HepG2 (cell line): ENCODE data around the gene LLGL1. TPM values are rescaled to one million over a fixed set of nuclear protein-coding genes. Genes with fewer than 3 reads are reported as not detected.

ENCODE experiments used
- ATF1 ChIP-seq: IDR thresholded peaks from 2 replicates; pipeline ENCODE4 v1.6.1; 2016; ENCODE audit warnings: mild to moderate bottlenecking, control low read depth
- ATF7-NPFF ChIP-seq: sonication (generic); formaldehyde crosslinking; IDR thresholded peaks from 2 replicates; pipeline ENCODE4 v1.8.1; 2023; ENCODE audit warnings: mild to moderate bottlenecking, low read depth, missing genetic modification reagents, moderate library complexity
- CBX5 ChIP-seq: sonication (generic); formaldehyde crosslinking; IDR thresholded peaks from 2 replicates; pipeline ENCODE4 v1.4.0; 2020; ENCODE audit warnings: missing genetic modification reagents, borderline replicate concordance
- KAT2B ChIP-seq: fragments of 150-350 bp; IDR thresholded peaks from 2 replicates; pipeline ENCODE4 v1.6.1; 2014; ENCODE audit warnings: low read depth, low read length, borderline replicate concordance
- KLF6 ChIP-seq: IDR thresholded peaks from 2 replicates; pipeline ENCODE4 v1.8.0; 2016; ENCODE audit warnings: missing biosample characterization, missing genetic modification reagents
- LCORL ChIP-seq, 2 experiments: fragments of 450-650 bp in 1 of 2; sonication (generic) in 1 of 2; formaldehyde crosslinking in 1 of 2; IDR thresholded peaks; 2 replicates each; pipeline versions ENCODE4 v1.5.0 to v1.6.1; 2017 to 2020; ENCODE audit warnings: antibody characterized with exemption in 1 of 2, missing genetic modification reagents in 1 of 2
- MIER2 ChIP-seq: IDR thresholded peaks from 2 replicates; pipeline ENCODE4 v1.6.1; 2016; ENCODE audit warnings: missing biosample characterization, missing genetic modification reagents
- MTF1 ChIP-seq: sonication (generic); formaldehyde crosslinking; IDR thresholded peaks from 2 replicates; pipeline ENCODE4 v1.5.0; 2020; ENCODE audit warnings: missing genetic modification reagents
- RXRB ChIP-seq: IDR thresholded peaks from 2 replicates; pipeline ENCODE4 v1.6.1; 2016; ENCODE audit warnings: borderline replicate concordance, missing genetic modification reagents, missing compliant biosample characterization
- SAP130 ChIP-seq: IDR thresholded peaks from 2 replicates; pipeline ENCODE4 v1.6.1; 2016; ENCODE audit warnings: low read depth
- ZFP90 ChIP-seq: sonication (generic); formaldehyde crosslinking; IDR thresholded peaks from 2 replicates; pipeline ENCODE4 v1.8.0; 2022; ENCODE audit warnings: missing genetic modification reagents, mild to moderate bottlenecking, inconsistent platforms, borderline replicate concordance
- ZFYVE20 ChIP-seq: sonication (generic); formaldehyde crosslinking; IDR thresholded peaks from 2 replicates; pipeline ENCODE4 v1.8.0; 2023; ENCODE audit warnings: low read depth, mild to moderate bottlenecking, moderate library complexity, missing genetic modification reagents, borderline replicate concordance
- ZNF224 ChIP-seq: sonication (generic); formaldehyde crosslinking; IDR thresholded peaks from 2 replicates; pipeline ENCODE4 v1.5.0; 2020; ENCODE audit warnings: mild to moderate bottlenecking, missing genetic modification reagents
- ZNF891 ChIP-seq: sonication (generic); formaldehyde crosslinking; IDR thresholded peaks from 2 replicates; pipeline ENCODE4 v1.5.0; 2020; ENCODE audit warnings: mild to moderate bottlenecking, missing genetic modification reagents
- polyA plus RNA-seq, 8 experiments: library from polyadenylated mRNA; depleted of rRNA in 3 of 8; stranded (reverse) in 7 of 8; unstranded in 1 of 8; fragments of >200 nt; fragmentation: Illumina TruSeq in 4 of 8; extraction: Trizol in 4 of 8; gene quantifications; 2 replicates each; pipeline versions ENCODE4 v1.2.1 to v1.2.3, GENCODE V29; 2011 to 2016; ENCODE audit warnings: low read depth in 4 of 8, missing spikeins in 1 of 8, mixed read lengths in 1 of 8; ENCODE audit not compliant: insufficient read depth in 1 of 8
- total RNA-seq, 5 experiments: library from RNA; depleted of rRNA; stranded (reverse); fragments of >200 nt; fragmentation: Illumina TruSeq; extraction: Trizol; gene quantifications; 2 replicates each; pipeline ENCODE4 v1.2.3, GENCODE V29; 2016; ENCODE audit warnings: low read depth in 1 of 5
- TF ChIP-seq, protein P1 (sequence below): sonication (generic); formaldehyde crosslinking; IDR thresholded peaks from 2 replicates; pipeline ENCODE4 v1.4.0; 2020; ENCODE audit warnings: missing genetic modification reagents, borderline replicate concordance
- TF ChIP-seq, protein P2 (sequence below): sonication (generic); formaldehyde crosslinking; IDR thresholded peaks from 2 replicates; pipeline ENCODE4 v1.4.0; 2020; ENCODE audit warnings: mild to moderate bottlenecking, missing genetic modification reagents
- TF ChIP-seq, protein P3 (sequence below): sonication (generic); formaldehyde crosslinking; IDR thresholded peaks from 2 replicates; pipeline ENCODE4 v1.4.0; 2020; ENCODE audit warnings: missing genetic modification reagents
- TF ChIP-seq, protein P4 (sequence below): sonication (generic); formaldehyde crosslinking; IDR thresholded peaks from 2 replicates; pipeline ENCODE4 v1.8.1; 2022; ENCODE audit warnings: low read depth, mild to moderate bottlenecking, missing genetic modification reagents
- TF ChIP-seq, protein P5 (sequence below): sonication (generic); formaldehyde crosslinking; IDR thresholded peaks from 2 replicates; pipeline ENCODE4 v1.4.0; 2020; ENCODE audit warnings: missing genetic modification reagents, mild to moderate bottlenecking, borderline replicate concordance
- TF ChIP-seq, protein P6 (sequence below): IDR thresholded peaks from 2 replicates; pipeline ENCODE4 v1.6.1; 2016; ENCODE audit warnings: control low read depth
- TF ChIP-seq, protein P7 (sequence below): IDR thresholded peaks from 2 replicates; pipeline ENCODE4 v1.6.1; 2016

The LLGL1 gene
- total and polyA plus RNA-seq, 2 of the 13 experiments (the other 11 are each of a cell fraction or from before 2014, with no cell fraction given) = 15.0 to 15.3 TPM

DNA sequence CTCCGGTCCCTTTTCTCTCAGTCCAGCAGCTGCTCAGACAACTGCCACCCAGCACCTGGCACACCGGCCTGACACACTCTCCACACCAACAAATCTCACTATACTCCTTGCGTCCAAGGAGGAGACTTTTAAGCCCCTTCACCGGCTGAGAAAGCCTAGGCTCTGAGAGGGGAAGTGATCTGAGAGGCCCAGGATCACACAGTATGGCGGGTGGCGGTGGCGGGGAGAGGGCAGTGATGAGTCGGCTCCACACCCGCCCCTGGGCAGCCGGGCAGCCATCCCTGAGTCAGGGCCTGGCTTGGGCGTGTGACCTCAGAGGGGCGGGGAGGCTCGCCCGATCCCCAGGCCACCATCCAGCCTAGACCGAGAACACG lies 32.5 kb downstream of the LLGL1 start (continued):
- TF ChIP-seq, protein P1, sequence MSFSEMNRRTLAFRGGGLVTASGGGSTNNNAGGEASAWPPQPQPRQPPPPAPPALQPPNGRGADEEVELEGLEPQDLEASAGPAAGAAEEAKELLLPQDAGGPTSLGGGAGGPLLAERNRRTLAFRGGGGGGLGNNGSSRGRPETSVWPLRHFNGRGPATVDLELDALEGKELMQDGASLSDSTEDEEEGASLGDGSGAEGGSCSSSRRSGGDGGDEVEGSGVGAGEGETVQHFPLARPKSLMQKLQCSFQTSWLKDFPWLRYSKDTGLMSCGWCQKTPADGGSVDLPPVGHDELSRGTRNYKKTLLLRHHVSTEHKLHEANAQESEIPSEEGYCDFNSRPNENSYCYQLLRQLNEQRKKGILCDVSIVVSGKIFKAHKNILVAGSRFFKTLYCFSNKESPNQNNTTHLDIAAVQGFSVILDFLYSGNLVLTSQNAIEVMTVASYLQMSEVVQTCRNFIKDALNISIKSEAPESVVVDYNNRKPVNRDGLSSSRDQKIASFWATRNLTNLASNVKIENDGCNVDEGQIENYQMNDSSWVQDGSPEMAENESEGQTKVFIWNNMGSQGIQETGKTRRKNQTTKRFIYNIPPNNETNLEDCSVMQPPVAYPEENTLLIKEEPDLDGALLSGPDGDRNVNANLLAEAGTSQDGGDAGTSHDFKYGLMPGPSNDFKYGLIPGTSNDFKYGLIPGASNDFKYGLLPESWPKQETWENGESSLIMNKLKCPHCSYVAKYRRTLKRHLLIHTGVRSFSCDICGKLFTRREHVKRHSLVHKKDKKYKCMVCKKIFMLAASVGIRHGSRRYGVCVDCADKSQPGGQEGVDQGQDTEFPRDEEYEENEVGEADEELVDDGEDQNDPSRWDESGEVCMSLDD (CRISPR knock-in tag) = peak; percentile 62; the same call in 1 of the 2 replicates
- TF ChIP-seq, protein P2, sequence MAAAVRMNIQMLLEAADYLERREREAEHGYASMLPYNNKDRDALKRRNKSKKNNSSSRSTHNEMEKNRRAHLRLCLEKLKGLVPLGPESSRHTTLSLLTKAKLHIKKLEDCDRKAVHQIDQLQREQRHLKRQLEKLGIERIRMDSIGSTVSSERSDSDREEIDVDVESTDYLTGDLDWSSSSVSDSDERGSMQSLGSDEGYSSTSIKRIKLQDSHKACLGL (CRISPR knock-in tag) = no peak
- TF ChIP-seq, protein P3, sequence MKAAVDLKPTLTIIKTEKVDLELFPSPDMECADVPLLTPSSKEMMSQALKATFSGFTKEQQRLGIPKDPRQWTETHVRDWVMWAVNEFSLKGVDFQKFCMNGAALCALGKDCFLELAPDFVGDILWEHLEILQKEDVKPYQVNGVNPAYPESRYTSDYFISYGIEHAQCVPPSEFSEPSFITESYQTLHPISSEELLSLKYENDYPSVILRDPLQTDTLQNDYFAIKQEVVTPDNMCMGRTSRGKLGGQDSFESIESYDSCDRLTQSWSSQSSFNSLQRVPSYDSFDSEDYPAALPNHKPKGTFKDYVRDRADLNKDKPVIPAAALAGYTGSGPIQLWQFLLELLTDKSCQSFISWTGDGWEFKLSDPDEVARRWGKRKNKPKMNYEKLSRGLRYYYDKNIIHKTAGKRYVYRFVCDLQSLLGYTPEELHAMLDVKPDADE (CRISPR knock-in tag) = no peak; the same call in 1 of the 2 replicates
- no peak for TF ChIP-seq ZFYVE20 (CRISPR knock-in tag)
- peak; percentile 71 for TF ChIP-seq ZFP90 (CRISPR knock-in tag)
- TF ChIP-seq, protein P4, sequence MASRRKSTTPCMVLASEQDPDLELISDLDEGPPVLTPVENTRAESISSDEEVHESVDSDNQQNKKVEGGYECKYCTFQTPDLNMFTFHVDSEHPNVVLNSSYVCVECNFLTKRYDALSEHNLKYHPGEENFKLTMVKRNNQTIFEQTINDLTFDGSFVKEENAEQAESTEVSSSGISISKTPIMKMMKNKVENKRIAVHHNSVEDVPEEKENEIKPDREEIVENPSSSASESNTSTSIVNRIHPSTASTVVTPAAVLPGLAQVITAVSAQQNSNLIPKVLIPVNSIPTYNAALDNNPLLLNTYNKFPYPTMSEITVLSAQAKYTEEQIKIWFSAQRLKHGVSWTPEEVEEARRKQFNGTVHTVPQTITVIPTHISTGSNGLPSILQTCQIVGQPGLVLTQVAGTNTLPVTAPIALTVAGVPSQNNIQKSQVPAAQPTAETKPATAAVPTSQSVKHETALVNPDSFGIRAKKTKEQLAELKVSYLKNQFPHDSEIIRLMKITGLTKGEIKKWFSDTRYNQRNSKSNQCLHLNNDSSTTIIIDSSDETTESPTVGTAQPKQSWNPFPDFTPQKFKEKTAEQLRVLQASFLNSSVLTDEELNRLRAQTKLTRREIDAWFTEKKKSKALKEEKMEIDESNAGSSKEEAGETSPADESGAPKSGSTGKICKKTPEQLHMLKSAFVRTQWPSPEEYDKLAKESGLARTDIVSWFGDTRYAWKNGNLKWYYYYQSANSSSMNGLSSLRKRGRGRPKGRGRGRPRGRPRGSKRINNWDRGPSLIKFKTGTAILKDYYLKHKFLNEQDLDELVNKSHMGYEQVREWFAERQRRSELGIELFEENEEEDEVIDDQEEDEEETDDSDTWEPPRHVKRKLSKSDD (CRISPR knock-in tag) = 0 out of 2 replicates have a peak, but pooled peaks have one; percentile 17
- TF ChIP-seq SAP130 (CRISPR knock-in tag) = peak; percentile 78
- TF ChIP-seq ZNF224 (CRISPR knock-in tag) = no peak
- TF ChIP-seq, protein P5, sequence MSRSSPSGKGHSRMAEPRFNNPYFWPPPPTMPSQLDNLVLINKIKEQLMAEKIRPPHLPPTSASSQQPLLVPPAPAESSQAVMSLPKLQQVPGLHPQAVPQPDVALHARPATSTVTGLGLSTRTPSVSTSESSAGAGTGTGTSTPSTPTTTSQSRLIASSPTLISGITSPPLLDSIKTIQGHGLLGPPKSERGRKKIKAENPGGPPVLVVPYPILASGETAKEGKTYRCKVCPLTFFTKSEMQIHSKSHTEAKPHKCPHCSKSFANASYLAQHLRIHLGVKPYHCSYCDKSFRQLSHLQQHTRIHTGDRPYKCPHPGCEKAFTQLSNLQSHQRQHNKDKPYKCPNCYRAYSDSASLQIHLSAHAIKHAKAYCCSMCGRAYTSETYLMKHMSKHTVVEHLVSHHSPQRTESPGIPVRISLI (CRISPR knock-in tag) = no peak
- TF ChIP-seq ATF7-NPFF = no peak
- TF ChIP-seq, protein P6, sequence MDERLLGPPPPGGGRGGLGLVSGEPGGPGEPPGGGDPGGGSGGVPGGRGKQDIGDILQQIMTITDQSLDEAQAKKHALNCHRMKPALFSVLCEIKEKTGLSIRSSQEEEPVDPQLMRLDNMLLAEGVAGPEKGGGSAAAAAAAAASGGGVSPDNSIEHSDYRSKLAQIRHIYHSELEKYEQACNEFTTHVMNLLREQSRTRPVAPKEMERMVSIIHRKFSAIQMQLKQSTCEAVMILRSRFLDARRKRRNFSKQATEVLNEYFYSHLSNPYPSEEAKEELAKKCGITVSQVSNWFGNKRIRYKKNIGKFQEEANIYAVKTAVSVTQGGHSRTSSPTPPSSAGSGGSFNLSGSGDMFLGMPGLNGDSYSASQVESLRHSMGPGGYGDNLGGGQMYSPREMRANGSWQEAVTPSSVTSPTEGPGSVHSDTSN = no peak
- no peak for TF ChIP-seq LCORL (IDR thresholded peaks at IDR 0.05)
- TF ChIP-seq LCORL (CRISPR knock-in tag; IDR thresholded peaks at IDR 0.05) = peak; percentile 59
- TF ChIP-seq, protein P7, sequence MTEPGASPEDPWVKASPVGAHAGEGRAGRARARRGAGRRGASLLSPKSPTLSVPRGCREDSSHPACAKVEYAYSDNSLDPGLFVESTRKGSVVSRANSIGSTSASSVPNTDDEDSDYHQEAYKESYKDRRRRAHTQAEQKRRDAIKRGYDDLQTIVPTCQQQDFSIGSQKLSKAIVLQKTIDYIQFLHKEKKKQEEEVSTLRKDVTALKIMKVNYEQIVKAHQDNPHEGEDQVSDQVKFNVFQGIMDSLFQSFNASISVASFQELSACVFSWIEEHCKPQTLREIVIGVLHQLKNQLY (CRISPR knock-in tag) = no peak
- TF ChIP-seq RXRB (CRISPR knock-in tag) = no peak
- TF ChIP-seq KLF6 (CRISPR knock-in tag) = no peak
- TF ChIP-seq KAT2B = no peak
- no peak for TF ChIP-seq MIER2 (CRISPR knock-in tag)
- TF ChIP-seq ATF1 = no peak
- no peak for TF ChIP-seq ZNF891 (CRISPR knock-in tag)
- no peak for TF ChIP-seq MTF1 (CRISPR knock-in tag)
- peak; percentile 16; the same call in 1 of the 2 replicates for TF ChIP-seq CBX5 (CRISPR knock-in tag)
